Heart left ventricle (tissue), 13 donors: ENCODE data around the gene FYCO1.

Experiments
- POLR2A ChIP-seq, 2 donors: fragments of 450-650 bp; IDR thresholded peaks; one replicate each; pipeline ENCODE4 v1.6.1; 2017; ENCODE audit warnings: antibody characterized with exemption in 2 of 2, mild to moderate bottlenecking in 2 of 2, moderate library complexity in 2 of 2
- TF ChIP-seq, protein P1 (sequence below), 12 donors: fragments of 200-600 bp; sonication (generic) in 4 of 12; IDR thresholded peaks; one replicate each; pipeline versions ENCODE4 v1.5.0 to v1.8.0; 2018 to 2022; ENCODE audit warnings: antibody characterized with exemption in 12 of 12, mild to moderate bottlenecking in 5 of 12
- donor health status: ischemic (EF 13 %, LVEDD 7.1; RV severe dilation, severe dysfunction).
- donor health status: DM: no; HTN: yes; CAD: no.
- donor health status: DM: no; HTN: no; CAD: no.
- donor health status: ischemic (EF 25% LVEDD 6.9; RV normal size, moderate dysfunction).
- donor health status: ischemic (EF 25% LVEDD 5.7; RV mildly dilated, moderate dysfunction).
- donor health status: ischemic (EF 35%, LVEDD 5.7; RV mildly dilated, moderate dysfunction).
- donor health status: nonischemic (EF 11% LVEDD 7.7; RV severe dilation, severe dysfunction).
- donor health status: DM: yes; HTN: yes; CAD: no.
- donor health status: PGD.
- donor health status: ischemic (EF 29% LVEDD 5.4; RV normal size, mild dysfunction).
- donor health status: nonischemic (EF 23%, LVEDD 6.1; RV moderate dilation, normal function).

DNA sequence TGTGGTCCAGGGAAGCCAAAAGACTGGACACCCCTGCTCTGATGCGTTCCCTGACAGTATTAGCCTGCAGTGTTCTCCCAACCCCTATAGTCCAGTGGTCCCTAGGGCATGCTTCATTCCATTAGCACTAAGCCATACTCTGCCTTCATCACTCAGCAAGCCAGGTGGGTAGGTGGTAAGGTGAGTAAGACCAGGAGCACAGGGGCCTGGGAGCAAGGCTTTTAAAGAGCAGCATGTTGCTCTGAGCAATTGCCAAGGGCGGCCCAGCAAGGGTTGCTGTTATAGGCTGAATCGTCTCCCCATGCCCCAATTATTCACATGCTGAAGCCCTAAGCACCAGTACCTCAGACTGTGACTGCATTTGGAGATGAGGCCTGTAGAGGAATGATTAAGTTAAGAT is 41.3 kb downstream of the FYCO1 start:
- TF ChIP-seq, protein P1, sequence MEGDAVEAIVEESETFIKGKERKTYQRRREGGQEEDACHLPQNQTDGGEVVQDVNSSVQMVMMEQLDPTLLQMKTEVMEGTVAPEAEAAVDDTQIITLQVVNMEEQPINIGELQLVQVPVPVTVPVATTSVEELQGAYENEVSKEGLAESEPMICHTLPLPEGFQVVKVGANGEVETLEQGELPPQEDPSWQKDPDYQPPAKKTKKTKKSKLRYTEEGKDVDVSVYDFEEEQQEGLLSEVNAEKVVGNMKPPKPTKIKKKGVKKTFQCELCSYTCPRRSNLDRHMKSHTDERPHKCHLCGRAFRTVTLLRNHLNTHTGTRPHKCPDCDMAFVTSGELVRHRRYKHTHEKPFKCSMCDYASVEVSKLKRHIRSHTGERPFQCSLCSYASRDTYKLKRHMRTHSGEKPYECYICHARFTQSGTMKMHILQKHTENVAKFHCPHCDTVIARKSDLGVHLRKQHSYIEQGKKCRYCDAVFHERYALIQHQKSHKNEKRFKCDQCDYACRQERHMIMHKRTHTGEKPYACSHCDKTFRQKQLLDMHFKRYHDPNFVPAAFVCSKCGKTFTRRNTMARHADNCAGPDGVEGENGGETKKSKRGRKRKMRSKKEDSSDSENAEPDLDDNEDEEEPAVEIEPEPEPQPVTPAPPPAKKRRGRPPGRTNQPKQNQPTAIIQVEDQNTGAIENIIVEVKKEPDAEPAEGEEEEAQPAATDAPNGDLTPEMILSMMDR (IDR thresholded peaks at IDR 0.05): no peak
- no peak for TF ChIP-seq POLR2A (IDR thresholded peaks at IDR 0.05)
